WTC11 (cell line): ENCODE measurements around the gene HOXA5. TPM values are rescaled to one million over a fixed set of nuclear protein-coding genes. Genes with fewer than 3 reads are reported as not detected.

Source experiments
- ATAC-seq: fragments of 200-7000 bp; cut with Tn5 transposase; 2 replicates; pipeline ENCODE4 v1.10.0; 2021; ENCODE audit warnings: mild to moderate bottlenecking, moderate library complexity
- CTCF ChIA-PET: fragments of 300-600 bp; sonication (Branson Sonifier 250); formaldehyde crosslinking; loops from one replicate; lab custom pipeline; 2021; ENCODE audit warnings: antibody characterized with exemption; lab: Charles Lee
- POLR2A ChIA-PET: fragments of 350-600 bp; sonication (Branson Sonifier 250); formaldehyde crosslinking; loops from one replicate; lab custom pipeline; 2021; ENCODE audit warnings: antibody characterized with exemption; lab: Charles Lee
- DNase-seq: peaks from one replicate; pipeline ENCODE4 v3.0.0; 2021; ENCODE audit warnings: low spot score
- H3K27ac Mint-ChIP-seq: 2 replicates; pipeline ENCODE4 v1.8.0; 2021; ENCODE audit warnings: mixed read lengths
- H3K27me3 Mint-ChIP-seq: 2 replicates; pipeline ENCODE4 v1.8.0; 2021; ENCODE audit warnings: low read depth, mild to moderate bottlenecking, moderate library complexity, mixed read lengths
- H3K36me3 Mint-ChIP-seq: 2 replicates; pipeline ENCODE4 v1.8.0; 2021; ENCODE audit warnings: mixed read lengths
- H3K4me1 Mint-ChIP-seq: 2 replicates; pipeline ENCODE4 v1.8.0; 2022; ENCODE audit warnings: mixed read lengths
- H3K4me3 Mint-ChIP-seq: 2 replicates; pipeline ENCODE4 v1.8.0; 2021; ENCODE audit warnings: mild to moderate bottlenecking, moderate library complexity, mixed read lengths
- H3K9me3 Mint-ChIP-seq: 2 replicates; pipeline ENCODE4 v1.8.0; 2021; ENCODE audit warnings: mixed read lengths
- CBFB ChIP-seq: sonication (generic); formaldehyde crosslinking; IDR thresholded peaks from 2 replicates; pipeline ENCODE4 v1.8.1; 2022; ENCODE audit warnings: mild to moderate bottlenecking, low read depth, missing genetic modification reagents
- FOXK1 ChIP-seq: sonication (generic); formaldehyde crosslinking; IDR thresholded peaks from 2 replicates; pipeline ENCODE4 v1.8.0; 2022; ENCODE audit warnings: mild to moderate bottlenecking, moderate library complexity, missing genetic modification reagents
- FOXP4 ChIP-seq: sonication (generic); formaldehyde crosslinking; IDR thresholded peaks from 2 replicates; pipeline ENCODE4 v1.8.0; 2022; ENCODE audit warnings: mild to moderate bottlenecking, missing genetic modification reagents
- JAZF1 ChIP-seq: fragments of 250-450 bp; sonication (Bioruptor Pico); IDR thresholded peaks from 2 replicates; pipeline ENCODE4 v1.9.0; 2021; ENCODE audit warnings: moderate library complexity, mild to moderate bottlenecking, inconsistent platforms
- MXD4 ChIP-seq: fragments of 250-450 bp; sonication (Bioruptor Pico); IDR thresholded peaks from 2 replicates; pipeline ENCODE4 v1.8.0; 2021; ENCODE audit warnings: mild to moderate bottlenecking, moderate library complexity, borderline replicate concordance
- PREB ChIP-seq: sonication (generic); formaldehyde crosslinking; IDR thresholded peaks from 2 replicates; pipeline ENCODE4 v1.8.1; 2022; ENCODE audit warnings: mild to moderate bottlenecking, missing genetic modification reagents, moderate library complexity, borderline replicate concordance
- RORB ChIP-seq: fragments of 250-450 bp; sonication (Bioruptor Pico); IDR thresholded peaks from 2 replicates; pipeline ENCODE4 v1.9.0; 2021; ENCODE audit warnings: mild to moderate bottlenecking
- ZNF121 ChIP-seq: sonication (generic); formaldehyde crosslinking; IDR thresholded peaks from 2 replicates; pipeline ENCODE4 v1.8.0; 2023; ENCODE audit warnings: missing genetic modification reagents
- ZNF219 ChIP-seq: sonication (generic); formaldehyde crosslinking; IDR thresholded peaks from 2 replicates; pipeline ENCODE4 v1.8.0; 2023; ENCODE audit warnings: missing genetic modification reagents, mild to moderate bottlenecking, borderline replicate concordance
- ZNF263 ChIP-seq: sonication (generic); formaldehyde crosslinking; IDR thresholded peaks from 2 replicates; pipeline ENCODE4 v1.8.1; 2022; ENCODE audit warnings: low read depth, mild to moderate bottlenecking, moderate library complexity, missing genetic modification reagents
- ZNF281 ChIP-seq: sonication (generic); formaldehyde crosslinking; IDR thresholded peaks from 2 replicates; pipeline ENCODE4 v1.8.0; 2023; ENCODE audit warnings: mild to moderate bottlenecking, missing genetic modification reagents
- ZNF396 ChIP-seq: fragments of 250-450 bp; sonication (Bioruptor Pico); IDR thresholded peaks from 2 replicates; pipeline ENCODE4 v1.8.0; 2021; ENCODE audit warnings: mild to moderate bottlenecking, moderate library complexity, borderline replicate concordance
- ZNF512 ChIP-seq: sonication (generic); formaldehyde crosslinking; IDR thresholded peaks from 2 replicates; pipeline ENCODE4 v1.8.1; 2022; ENCODE audit warnings: missing genetic modification reagents, borderline replicate concordance
- total RNA-seq: library from RNA; stranded (reverse); gene quantifications from 3 replicates; pipeline ENCODE4 v1.2.3, GENCODE V29; 2021

The HOXA5 gene
- total RNA-seq, 1 experiment from 2014 or later, result not detected

- POLR2A ChIA-PET, result no interaction called here
- no peak for DNase-seq
- 0 out of 2 replicates have a peak, but pooled peaks cover 2% of the 10 kb centered on the region for H3K36me3 Mint-ChIP-seq
- H3K27ac Mint-ChIP-seq, result no peak overlapping the region
- peaks cover 99% of the 10 kb centered on the region for H3K27me3 Mint-ChIP-seq
- no peak for TF ChIP-seq ZNF263 (CRISPR knock-in tag)
- TF ChIP-seq ZNF121, result no peak
- no peak for TF ChIP-seq ZNF512 (CRISPR knock-in tag)
- no peak for TF ChIP-seq ZNF281 (CRISPR knock-in tag)
- no peak for TF ChIP-seq ZNF396 (CRISPR knock-in tag)
- TF ChIP-seq PREB (CRISPR knock-in tag), result no peak
- TF ChIP-seq, all 79 proteins: peak for 0
- Mint-ChIP-seq H3K9me3 (no peaks in the 10 kb centered on the region), H3K4me3 (no peak overlapping the region), H3K4me1 (peaks cover 23% of the 10 kb centered on the region)
- no peak for ATAC-seq
- CTCF ChIA-PET, result interaction anchor here (1.1 to 3.7 kb wide), 4 partner anchors 9 to 20 kb away, joined by 3 to 22 read pairs (median 5); no protein-coding TSS in a partner anchor
Measured at GRCh38 chr7:27170426-27171324, 27.2 kb upstream of the HOXA5 start.

GRCh38 chr7:27169658-27170425 is 26.4 kb upstream of the HOXA5 start:
- peaks cover 99% of the 10 kb centered on the region for H3K27me3 Mint-ChIP-seq
- TF ChIP-seq MXD4 (CRISPR knock-in tag) (no peak), ZNF219 (no peak), FOXK1 (CRISPR knock-in tag) (no peak), JAZF1 (CRISPR knock-in tag) (no peak), CBFB (CRISPR knock-in tag) (no peak), FOXP4 (CRISPR knock-in tag) (no peak), RORB (CRISPR knock-in tag) (no peak), ZNF121 (no peak)
- ChIA-PET CTCF (interaction anchor here (0.8 to 3.7 kb wide), 4 partner anchors 8 to 19 kb away, joined by 3 to 22 read pairs (median 4); no protein-coding TSS in a partner anchor), POLR2A (no interaction called here)
- peak; percentile 64 for DNase-seq
- H3K4me1 Mint-ChIP-seq, result peaks cover 19% of the 10 kb centered on the region
- H3K27ac Mint-ChIP-seq, result no peak overlapping the region
- ATAC-seq, result peak; percentile 40
- no peaks in the 10 kb centered on the region for H3K9me3 Mint-ChIP-seq
- H3K36me3 Mint-ChIP-seq, result 0 out of 2 replicates have a peak, but pooled peaks cover 2% of the 10 kb centered on the region
- no peak overlapping the region for H3K4me3 Mint-ChIP-seq
